Left cardiac atrium (tissue), 4 donors: ENCODE results near the gene SKA2. TPM values are rescaled to one million over a fixed set of nuclear protein-coding genes. Genes with fewer than 3 reads are reported as not detected.
"Not testable (repeated sequence)": the region's sequence is repeated elsewhere in the genome, so short reads cannot be mapped to it uniquely, and the experiment has no call there.

Experiments
- ATAC-seq, 2 donors: fragments of 200-7000 bp; cut with Tn5 transposase; one replicate each; pipeline ENCODE4 v1.9.1; 2020; ENCODE audit warnings: mild to moderate bottlenecking in 2 of 2, moderate library complexity in 2 of 2
- DNase-seq: peaks from one replicate; pipeline ENCODE4 v3.0.0-alpha.2; 2020
- intact Hi-C, 2 donors: fragments of 100-400 bp; cut with DNase I; formaldehyde crosslinking; loops; one replicate each; pipeline versions ENCODE4 v1.14.1 to v1.15.1; 2022 to 2023
- long read RNA-seq: library from polyadenylated mRNA; unstranded; transcript quantifications from one replicate; pipeline ENCODE4 v2.0.0, GENCODE V29; 2021
- total RNA-seq, 2 donors: library from RNA; stranded (reverse); fragmentation: NEBNext Ultra II Directional; extraction: Animal tissue kit (Norgen Biotek cat#: 25700); gene quantifications; one replicate each; pipeline ENCODE4 v1.2.1, GENCODE V29; 2021
- donor health status: DM: no; HTN: yes; CAD: no.
- donor health status: DM: no; HTN: yes; CAD: no; lungs with severe emphysema.
- donor health status: DM: yes; HTN: yes; CAD: no.
- donor health status: Dilated cardiomyopathy.

Gene SKA2, protein sequence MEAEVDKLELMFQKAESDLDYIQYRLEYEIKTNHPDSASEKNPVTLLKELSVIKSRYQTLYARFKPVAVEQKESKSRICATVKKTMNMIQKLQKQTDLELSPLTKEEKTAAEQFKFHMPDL
- total RNA-seq, result 10 to 100 TPM; 23.0 to 29.8 TPM
- long read RNA-seq, transcript SKA2-201 (4 exons, 2,798 nt), result major isoform, 8 of 17 reads
- long read RNA-seq, transcript SKA2-206 (3 exons, 595 nt), result minor isoform, 7 of 17 reads
- long read RNA-seq, partial matches to known transcripts, result 0 of 17 reads
- long read RNA-seq, other reads (novel, unspliced or antisense), result 0 of 17 reads

DNA sequence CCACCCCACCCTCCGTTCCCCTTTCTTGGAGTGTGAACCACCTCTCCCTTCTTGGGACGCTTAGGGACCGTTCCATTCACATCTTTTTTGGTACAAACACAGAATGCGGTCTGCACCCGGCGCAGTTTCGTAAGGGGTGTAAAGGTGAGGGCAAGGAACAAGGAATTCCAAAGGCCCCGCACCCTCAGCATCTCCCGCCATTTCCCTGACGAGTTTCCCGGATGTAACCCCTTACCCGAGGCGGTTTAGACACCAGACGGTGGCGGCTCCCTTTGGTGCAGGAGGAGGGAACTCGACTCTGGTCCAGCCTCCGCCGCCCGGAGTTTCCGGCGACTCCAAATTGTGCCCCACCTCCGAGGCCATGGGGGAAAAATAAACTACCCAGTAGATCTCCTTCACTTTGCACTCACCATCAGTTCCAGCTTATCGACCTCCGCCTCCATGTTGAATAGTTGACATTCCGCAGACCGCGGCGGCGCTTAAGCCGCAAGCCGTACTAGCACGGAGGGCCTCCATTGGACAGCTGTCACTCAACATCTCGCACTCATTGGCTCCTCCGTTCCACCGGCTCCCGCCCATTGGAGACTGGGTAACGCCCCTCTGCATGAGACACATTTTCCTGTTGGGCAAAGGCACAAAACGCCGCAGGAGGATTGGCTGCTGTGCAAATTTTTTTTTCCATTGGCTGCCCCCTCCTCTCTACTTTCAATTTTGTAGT, at the start of gene SKA2:
Gene SKA2, minus strand, starts transcription at position 466 of the 718 bp plus-strand sequence. Its CDS starts 23 bp downstream, at position 443.
- DNase-seq (peak; percentile 97), ATAC-seq (peak; percentile 97 to 98)
- intact Hi-C loops, result no loop called here

DNA sequence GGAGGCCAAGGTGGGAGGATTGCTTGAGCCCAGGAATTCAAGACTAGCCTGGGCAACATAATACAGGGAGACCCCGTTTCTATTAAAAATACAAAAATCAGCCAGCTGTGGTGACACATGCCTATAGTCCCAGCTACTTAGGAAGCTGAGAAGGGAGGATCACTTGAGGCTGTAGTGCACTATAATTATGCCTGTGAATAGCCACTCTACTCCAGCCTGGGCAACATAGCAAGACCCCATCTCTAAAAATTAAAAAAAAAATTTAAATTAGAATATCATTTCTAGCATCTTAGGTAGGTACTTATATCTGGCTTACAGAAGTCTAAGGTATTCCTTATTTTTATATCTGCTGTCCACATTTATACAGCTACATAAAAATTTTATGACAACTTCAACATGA, 47.3 kb upstream of the SKA2 start:
- DNase-seq (no peak), ATAC-seq (no peak)
- intact Hi-C loops, result no loop called here

DNA sequence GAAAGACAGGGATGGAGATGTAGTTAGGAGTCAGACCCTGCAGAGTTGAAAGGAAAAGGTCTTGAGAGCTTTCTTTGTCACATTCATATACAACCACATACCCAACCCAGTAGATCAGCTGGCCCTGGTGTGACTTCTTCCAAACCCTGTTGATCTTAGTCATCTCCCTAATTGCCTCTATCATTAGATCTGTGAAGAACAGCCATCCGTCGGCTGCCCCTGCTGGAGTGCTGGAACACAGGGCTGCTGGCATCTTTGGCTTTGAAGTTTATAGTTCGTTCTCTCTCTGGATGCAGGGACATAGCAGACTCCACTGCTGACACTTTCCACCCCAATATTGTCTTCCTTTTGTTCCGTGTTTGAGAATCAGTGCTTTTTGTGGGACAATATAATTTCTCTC, 44.4 kb upstream of the SKA2 start:
- DNase-seq (no peak), ATAC-seq (no peak)
- intact Hi-C loops, result no loop called here

DNA sequence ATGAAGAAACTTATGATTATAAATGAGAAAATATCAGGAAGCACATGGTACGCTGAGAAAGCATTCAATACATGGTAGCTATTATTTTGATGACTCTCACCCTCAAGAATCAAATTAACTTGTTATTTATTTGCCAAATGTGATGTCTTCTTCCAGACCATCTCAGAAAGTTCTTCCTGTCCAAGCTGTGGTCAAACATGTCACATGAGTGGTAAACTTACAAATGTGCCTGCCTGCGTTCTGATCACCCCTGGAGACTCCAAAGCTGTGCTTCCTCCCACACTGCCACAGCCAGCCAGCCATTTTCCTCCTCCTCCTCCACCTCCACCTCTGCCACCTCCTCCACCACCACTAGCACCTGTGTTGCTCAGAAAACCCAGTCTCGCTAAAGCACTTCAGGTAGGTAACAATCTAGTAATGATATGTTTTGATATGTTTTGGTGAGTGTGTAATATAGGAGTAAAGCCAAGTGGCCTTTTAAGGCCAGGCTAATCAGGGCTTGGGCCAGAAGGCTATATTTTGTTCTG, 38.4 kb upstream of the SKA2 start:
- ATAC-seq, result no peak
- no peak for DNase-seq
- intact Hi-C loops, result no loop called here

DNA sequence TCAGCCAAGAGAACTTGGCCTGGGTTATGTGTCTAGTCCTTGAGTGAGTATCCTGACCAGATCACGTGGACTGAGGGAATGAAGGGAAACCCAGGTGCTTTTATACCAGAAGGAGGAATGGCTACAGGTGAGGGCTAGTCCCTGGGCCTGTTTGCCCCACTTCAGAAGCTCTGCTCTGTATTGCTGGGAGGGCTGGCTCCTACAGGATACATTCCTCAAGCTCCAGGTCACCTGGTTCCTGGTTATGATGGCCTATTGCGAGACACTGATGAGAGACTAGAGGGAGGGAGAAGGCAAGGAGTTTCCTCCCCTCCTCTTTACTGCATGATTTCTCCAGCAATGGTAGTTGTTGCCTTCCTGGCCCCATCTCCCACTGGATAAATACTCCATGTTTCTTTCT, 35.8 kb upstream of the SKA2 start:
- DNase-seq (no peak), ATAC-seq (no peak)
- intact Hi-C loops, result no loop called here

DNA sequence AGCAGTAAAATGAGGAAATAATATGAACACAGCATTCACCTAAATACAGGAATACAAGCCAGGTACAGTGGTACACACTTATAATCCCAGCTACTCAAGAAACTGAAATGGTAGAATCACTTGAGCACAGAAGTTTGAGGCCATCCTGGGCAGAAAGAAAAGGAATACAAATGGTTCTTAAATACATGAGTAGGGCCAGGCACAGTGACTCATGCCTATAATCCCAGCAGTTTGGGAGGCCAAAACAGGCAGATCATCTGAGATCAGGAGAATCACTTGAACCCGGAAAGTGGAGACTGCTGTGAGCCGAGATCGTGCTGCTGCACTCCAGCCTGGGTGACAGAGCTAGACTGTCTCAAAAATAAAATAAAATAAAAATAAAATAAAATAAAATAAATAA, 31.9 kb upstream of the SKA2 start:
- ATAC-seq, result no peak
- no peak for DNase-seq

DNA sequence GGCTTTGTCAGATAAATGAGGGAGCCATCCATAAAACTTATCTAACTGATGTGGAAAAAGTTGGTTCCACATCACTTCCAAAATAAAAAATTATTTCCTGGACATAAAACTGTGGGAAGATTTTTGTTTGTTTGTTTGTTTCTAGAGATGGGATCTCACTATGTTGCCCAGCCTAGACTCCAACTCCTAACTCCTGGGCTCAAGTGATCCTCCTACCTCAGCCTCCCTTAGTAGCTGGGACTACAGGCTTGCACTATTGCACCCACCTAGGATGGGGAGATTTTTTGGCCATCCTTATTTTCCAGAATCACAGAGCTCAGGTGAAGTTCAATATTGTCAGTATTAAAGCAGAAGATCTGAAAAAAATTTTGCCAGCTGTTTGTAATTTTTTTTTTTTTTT, 31.0 kb upstream of the SKA2 start:
- intact Hi-C loops, result no loop called here
- ATAC-seq (no peak), DNase-seq (no peak)

More for the DNA sequence above, 31.9 kb upstream of the SKA2 start:
- intact Hi-C loops, result no loop called here

DNA sequence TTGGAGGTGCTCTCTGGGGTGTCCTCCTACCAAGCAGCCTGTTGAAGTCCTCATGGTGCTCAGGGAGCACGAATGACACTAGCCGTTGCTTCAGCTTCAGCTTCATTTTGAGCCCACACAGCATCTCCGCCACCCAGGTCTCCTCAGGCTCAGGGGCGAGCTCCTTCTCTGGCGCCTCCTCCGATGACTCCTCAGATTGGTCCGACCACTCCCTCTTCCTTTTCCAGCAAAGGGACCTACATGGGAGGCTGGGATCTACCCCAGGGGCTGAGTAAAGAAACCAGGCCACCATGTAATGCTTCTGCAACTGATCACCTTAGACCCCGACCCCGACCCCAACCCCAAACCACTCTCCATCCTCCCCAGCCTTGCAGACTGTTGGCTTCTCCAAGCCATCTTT, 26.5 kb upstream of the SKA2 start:
- DNase-seq, result no peak
- ATAC-seq, result no peak
- intact Hi-C loops, result no loop called here

DNA sequence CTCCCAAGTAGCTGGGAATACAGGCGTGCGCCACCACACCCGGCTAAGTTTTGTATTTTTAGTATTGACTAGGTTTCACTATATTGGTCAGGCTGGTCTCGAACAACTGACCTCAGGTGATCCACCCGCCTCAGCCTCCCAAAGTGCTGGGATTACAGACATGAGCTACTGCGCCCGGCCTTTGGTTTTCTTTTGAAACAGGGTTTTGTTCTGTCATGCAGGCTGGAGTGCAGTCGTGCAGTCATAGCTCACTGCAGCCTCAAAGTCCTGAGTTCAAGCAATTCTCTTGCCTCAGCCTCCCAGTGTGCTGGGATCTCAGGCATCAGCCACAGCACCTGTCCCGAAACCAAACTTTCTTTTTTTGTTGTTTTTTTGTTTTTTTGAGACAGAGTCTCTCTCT, 25.6 kb upstream of the SKA2 start:
- DNase-seq, result no peak
- intact Hi-C loops, result no loop called here

DNA sequence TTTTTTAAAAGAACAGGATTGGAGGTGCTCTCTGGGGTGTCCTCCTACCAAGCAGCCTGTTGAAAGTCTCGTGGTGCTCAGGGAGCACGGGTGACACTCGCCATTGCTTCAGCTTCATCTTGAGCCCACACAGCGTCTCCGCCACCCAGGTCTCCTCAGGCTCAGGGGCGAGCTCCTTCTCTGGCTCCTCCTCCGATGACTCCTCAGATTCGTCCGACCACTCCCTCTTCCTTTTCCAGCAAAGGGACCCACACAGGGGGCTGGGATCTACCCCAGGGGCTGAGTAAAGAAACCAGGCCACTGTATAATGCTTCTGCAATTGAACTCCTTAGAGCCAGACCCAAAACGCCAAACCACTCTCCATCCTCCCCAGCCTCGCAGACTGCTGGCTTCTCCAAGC, 24.6 kb upstream of the SKA2 start:
- intact Hi-C loops, ATAC-seq, DNase-seq: not testable (repeated sequence)

More for the DNA sequence above, 25.6 kb upstream of the SKA2 start:
- ATAC-seq, result no peak

DNA sequence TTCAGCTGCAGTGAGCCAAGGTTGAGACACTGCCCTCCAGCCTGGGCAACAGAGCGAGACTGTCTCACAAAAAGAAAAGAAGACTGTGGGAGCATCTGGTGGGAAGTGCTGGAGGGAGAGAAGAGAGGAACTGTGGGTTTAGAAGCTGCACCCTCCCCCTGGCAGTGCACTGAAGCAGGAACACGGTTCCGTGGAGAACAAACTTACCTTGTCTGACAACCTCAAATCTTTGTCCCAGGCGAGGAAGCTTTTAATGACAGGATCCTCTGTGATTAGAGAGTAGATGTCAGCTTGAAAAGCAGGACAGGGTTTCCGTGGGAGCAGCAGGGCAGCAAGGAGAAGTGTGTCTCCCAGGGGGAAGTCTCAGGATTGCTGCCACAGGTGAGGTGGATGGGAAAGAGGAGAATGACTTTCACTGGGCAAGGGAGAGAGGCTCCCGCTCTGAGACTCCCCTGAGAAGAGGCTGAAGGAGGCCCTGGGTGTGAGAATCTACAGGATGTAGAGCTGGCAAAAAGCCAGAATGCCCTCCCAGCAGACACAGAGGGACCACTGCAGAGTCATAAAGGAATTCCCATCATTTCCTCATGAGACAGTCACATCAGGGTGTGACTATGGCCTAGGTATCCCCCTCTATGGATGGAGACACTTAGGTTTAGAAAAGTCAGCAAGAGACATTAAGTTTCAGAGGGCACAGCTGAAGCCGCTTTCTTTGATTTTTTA, 23.4 kb upstream of the SKA2 start:
- ATAC-seq, result no peak
- intact Hi-C loops, result no loop called here

DNA sequence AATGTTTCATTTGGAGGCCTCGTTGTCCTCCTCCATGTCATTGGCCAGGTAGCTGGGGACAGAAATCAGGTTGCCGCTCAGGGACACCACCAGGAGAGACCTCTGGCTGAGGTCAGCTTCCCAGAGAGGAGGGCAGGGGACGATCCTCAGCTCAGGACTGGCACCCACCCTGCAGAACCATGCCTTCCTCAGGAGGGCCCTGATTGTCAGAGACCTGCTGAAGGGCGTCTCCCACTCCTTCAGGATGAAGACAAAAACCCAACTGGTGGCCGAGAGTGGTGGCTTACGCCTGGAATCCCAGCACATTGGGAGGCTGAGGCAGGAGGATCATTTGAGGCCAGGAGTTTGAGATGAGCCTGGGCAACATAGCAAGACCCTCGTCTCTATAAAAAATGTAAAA, 20.1 kb upstream of the SKA2 start:
- DNase-seq (no peak), ATAC-seq (no peak)
- intact Hi-C loops, result no loop called here

More for the DNA sequence above, 23.4 kb upstream of the SKA2 start:
- DNase-seq, result no peak

DNA sequence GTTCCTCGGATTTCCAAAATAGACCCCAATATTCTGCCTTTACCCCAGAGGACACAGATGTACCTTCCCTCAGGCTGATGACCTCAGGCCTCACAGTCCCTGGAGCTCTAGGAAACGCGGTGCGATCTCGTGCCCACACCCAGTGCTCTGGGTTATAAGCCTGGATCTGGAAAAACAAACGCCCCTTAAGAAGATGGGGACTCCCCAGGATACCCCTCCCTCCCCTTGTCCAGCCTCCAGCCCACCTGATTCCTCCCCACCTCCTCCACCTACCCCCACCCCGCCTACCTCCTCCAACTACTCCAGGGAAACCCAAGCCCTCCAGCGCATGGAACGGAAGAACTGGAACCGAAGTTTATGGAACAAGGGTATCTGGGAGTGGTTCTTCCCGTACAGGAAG, 19.7 kb upstream of the SKA2 start:
- DNase-seq (no peak), ATAC-seq (no peak)
- intact Hi-C loops, result no loop called here

DNA sequence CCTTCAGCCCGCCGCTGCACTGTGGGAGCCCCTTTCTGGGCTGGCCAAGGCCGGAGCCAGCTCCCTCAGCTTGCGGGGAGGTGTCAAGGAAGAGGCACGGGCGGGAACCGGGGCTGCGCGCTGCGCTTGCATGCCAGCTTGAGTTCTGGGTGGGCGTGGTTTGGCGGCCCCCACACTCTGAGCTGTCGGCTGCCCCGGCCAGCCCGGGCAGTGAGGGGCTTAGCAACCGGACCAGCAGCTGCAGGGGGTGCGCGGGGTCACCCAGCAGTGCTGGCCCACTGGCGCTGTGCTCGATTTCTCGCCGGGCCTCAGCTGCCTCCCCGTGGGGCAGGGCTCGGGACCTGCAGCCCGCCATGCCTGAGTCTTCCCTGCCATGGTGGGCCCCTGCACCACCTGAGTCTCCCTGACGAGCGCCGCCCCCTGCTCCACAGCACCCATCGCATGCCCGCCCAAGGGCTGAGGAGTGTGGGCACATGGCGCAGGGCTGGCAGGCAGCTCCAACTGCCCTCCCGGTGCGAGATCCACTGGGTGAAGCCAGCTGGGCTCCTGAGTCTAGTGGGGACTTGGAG, 17.5 kb upstream of the SKA2 start:
- intact Hi-C loops, result no loop called here
- no peak for DNase-seq

DNA sequence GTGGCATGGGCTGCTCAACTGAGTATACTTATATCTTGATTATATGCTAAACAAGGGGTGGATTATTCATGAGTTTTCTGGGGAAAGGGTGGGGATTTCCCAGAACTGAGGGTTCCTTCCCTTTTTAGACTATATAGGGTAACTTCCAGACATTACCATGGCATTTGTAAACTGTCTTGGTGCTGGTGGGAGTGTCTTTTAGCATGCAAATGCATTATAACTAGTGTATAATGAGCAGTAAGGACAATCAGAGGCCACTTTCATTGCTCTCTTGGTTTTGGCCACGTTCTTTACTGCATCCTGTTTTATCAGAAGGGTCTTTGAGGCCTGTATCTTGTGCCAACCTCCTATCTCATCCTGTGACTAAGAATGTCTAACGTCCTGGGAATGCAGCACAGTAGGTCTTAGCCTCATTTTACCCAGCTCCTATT, 12.6 kb upstream of the SKA2 start:
- ATAC-seq (no peak), DNase-seq (no peak)
- intact Hi-C loops, result no loop called here

More for the DNA sequence above, 17.5 kb upstream of the SKA2 start:
- ATAC-seq, result no peak

DNA sequence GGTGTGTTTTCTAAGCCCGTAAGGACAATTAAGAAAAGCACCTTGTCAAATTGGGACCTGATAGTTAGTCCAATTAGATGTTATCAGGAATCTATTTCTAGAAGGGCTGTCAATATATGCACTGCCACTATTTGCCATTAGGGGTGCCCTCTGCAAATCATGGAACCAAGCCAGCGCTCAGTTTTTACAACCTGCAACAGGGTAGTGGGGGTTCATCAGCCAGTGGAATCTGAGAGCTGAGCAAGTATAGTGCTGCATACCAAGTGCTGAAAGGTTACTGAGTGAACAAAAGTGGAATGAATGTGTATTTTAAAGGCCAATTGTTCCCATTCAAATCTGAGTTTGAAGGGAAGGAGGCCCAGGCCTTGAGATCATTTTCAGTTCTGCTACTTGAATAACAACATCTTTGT, 11.0 kb upstream of the SKA2 start:
- intact Hi-C loops, result no loop called here
- DNase-seq, result no peak
- ATAC-seq, result no peak

DNA sequence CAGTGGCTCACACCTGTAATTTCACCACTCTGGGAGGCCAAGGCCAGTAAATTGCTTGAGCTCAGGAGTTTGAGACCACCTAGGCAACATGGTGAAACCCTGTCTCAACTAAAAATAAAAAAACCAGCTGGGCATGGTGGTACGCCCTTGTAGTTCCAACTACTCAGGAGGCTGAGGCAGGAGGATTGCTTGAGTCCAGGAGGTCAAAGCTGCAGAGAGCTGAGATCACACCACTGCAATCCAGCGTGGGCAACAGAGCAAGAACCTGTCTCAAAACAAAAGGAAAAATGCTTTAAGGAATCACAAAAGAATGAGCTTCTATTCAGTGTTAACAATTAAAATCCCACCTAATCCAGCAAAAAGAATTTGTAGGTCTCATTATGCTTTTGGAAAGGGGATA, 6.5 kb upstream of the SKA2 start:
- DNase-seq (no peak), ATAC-seq (no peak)
- intact Hi-C loops, result no loop called here

DNA sequence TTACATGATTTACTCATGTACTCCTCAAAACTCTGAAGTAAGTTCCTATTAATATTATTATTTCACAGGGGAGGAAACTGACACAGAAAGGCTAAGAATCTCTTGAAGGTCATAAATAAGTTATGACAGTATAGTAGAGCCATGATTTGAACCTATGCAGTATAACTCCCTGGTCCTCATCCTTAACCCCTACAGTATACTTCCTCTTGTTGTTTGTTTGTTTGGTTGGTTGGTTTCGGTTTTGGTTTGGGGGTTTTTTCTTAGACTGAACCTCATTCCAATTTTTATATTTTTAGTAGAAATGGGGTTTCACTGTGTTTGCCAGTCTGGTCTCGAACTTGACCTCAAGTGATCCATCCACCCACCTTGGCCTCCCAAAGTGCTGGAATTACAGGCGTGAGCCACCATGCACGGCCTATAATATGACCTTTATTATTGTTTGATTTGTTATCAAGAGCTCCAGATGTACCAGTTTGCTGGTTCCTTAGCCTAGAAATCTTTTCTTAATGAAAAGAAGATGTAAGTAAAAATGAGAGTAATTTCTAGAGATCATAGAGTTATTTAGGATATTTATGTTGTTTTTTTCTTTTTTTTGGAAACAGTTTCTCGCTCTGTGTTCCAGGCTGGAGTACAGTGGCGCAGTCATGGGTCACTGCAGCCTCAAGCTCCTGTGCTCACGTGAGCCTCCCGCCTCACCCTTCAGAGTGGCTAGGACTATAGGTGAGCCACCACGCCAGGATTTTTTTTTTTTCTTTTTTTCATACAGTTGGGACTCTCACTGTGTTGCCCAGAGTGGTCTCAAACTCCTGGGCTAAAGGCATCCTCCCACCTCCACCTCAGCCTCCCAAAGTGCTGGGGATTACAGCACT, 5.4 kb upstream of the SKA2 start:
- DNase-seq (no peak), ATAC-seq (no peak)
- intact Hi-C loops, result no loop called here
